OCI-LY3 (cell line): ENCODE data around the gene TNNC2.

Experiments
- H2AFZ ChIP-seq: fragments of 200-600, 300-600 bp; shearing (Covaris generic); 2 replicates; pipeline ENCODE4 v1.6.0; 2014; ENCODE audit warnings: antibody characterized with exemption, low read depth, low read length
- H3K27ac ChIP-seq: fragments of 200-600, 300-600 bp; sonication (generic); 2 replicates; pipeline ENCODE4 v1.5.1; 2014; ENCODE audit warnings: mild to moderate bottlenecking, low read length, moderate library complexity, mixed read lengths
- H3K27me3 ChIP-seq: fragments of 200-600, 300-600 bp; sonication (generic); 2 replicates; pipeline ENCODE4 v1.6.1; 2014; ENCODE audit warnings: low read depth, low read length, mixed read lengths
- H3K36me3 ChIP-seq: fragments of 200-600, 300-600 bp; sonication (generic); replicated peaks from 2 replicates; pipeline ENCODE3; 2014; ENCODE audit warnings: low read depth, low read length, mixed read lengths
- H3K4me1 ChIP-seq: fragments of 300-600, 200-600 bp; sonication (generic); 2 replicates; pipeline ENCODE4 v1.6.1; 2014; ENCODE audit warnings: low read length, mixed read lengths
- H3K4me2 ChIP-seq: fragments of 200-600, 300-600 bp; sonication (generic); 2 replicates; pipeline ENCODE4 v1.6.1; 2014; ENCODE audit warnings: low read length, mixed read lengths
- H3K4me3 ChIP-seq: fragments of 300-600, 200-600 bp; sonication (generic); 2 replicates; pipeline ENCODE4 v1.5.1; 2014; ENCODE audit warnings: antibody characterized with exemption, mild to moderate bottlenecking, low read length, moderate library complexity
- H3K79me2 ChIP-seq: fragments of 300-600, 200-600 bp; shearing (Covaris generic); 2 replicates; pipeline ENCODE4 v1.6.1; 2014; ENCODE audit warnings: mild to moderate bottlenecking, low read length, mixed read lengths
- H3K9ac ChIP-seq: fragments of 300-600, 200-600 bp; shearing (Covaris generic); 2 replicates; pipeline ENCODE4 v1.6.0; 2014; ENCODE audit warnings: mild to moderate bottlenecking, low read length, moderate library complexity
- H3K9me3 ChIP-seq: fragments of 200-600, 300-600 bp; shearing (Covaris generic); 2 replicates; pipeline ENCODE4 v1.6.1; 2014; ENCODE audit warnings: low read length, mixed read lengths; ENCODE audit not compliant: insufficient read depth
- H4K20me1 ChIP-seq: fragments of 200-600, 300-600 bp; sonication (generic); 2 replicates; pipeline ENCODE4 v1.6.1; 2016; ENCODE audit warnings: low read length, mixed read lengths; ENCODE audit not compliant: insufficient read depth
- EZH2phosphoT487 ChIP-seq: fragments of 200-600 bp; shearing (Covaris generic); IDR thresholded peaks from 2 replicates; pipeline ENCODE4 v1.6.1; 2018; ENCODE audit warnings: antibody characterized with exemption, mixed run types, low read depth
- TF ChIP-seq, protein P1 (sequence below): fragments of 200-600, 300-600 bp; sonication (generic); IDR thresholded peaks from 2 replicates; pipeline ENCODE4 v1.5.1; 2014; ENCODE audit warnings: antibody characterized with exemption, low read length, low read depth

TNNC2 gene

DNA sequence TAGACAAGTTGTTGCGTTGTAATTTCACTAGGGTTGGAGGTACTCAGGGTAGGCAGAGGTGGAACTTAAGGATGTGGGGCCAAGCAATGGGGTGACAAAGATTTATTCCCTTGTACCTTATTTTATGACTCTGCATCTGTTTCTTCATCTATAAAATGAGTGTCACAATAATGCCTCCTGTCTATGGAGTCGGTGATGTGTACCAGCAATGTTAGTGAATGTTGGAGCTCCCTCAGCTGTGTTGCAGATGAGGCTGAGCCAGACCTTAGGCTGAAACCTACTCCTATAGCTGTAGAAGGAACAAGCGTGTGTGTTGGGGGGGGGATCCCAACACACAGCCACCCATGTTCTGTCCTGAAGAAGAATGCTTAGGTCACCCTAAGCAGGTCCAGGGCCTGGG is 10.2 kb downstream of the TNNC2 start:
- H4K20me1 ChIP-seq = peaks cover 13% of the 10 kb centered on the region; the same call in 1 of the 2 replicates
- no peak for TF ChIP-seq EZH2phosphoT487
- TF ChIP-seq, protein P1, sequence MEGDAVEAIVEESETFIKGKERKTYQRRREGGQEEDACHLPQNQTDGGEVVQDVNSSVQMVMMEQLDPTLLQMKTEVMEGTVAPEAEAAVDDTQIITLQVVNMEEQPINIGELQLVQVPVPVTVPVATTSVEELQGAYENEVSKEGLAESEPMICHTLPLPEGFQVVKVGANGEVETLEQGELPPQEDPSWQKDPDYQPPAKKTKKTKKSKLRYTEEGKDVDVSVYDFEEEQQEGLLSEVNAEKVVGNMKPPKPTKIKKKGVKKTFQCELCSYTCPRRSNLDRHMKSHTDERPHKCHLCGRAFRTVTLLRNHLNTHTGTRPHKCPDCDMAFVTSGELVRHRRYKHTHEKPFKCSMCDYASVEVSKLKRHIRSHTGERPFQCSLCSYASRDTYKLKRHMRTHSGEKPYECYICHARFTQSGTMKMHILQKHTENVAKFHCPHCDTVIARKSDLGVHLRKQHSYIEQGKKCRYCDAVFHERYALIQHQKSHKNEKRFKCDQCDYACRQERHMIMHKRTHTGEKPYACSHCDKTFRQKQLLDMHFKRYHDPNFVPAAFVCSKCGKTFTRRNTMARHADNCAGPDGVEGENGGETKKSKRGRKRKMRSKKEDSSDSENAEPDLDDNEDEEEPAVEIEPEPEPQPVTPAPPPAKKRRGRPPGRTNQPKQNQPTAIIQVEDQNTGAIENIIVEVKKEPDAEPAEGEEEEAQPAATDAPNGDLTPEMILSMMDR = no peak
- H3K9ac ChIP-seq = no peak overlapping the region
- no peak overlapping the region for H3K4me3 ChIP-seq
- peaks cover 27% of the 10 kb centered on the region for H3K79me2 ChIP-seq
- H3K4me2 ChIP-seq = no peak overlapping the region
- H3K36me3 ChIP-seq = peaks cover 43% of the 10 kb centered on the region
- peaks cover 14% of the 10 kb centered on the region for H3K4me1 ChIP-seq
- H3K27me3 ChIP-seq = no peaks in the 10 kb centered on the region
- no peak overlapping the region for H3K27ac ChIP-seq
- no peak overlapping the region for H2AFZ ChIP-seq
- H3K9me3 ChIP-seq = no peaks in the 10 kb centered on the region

DNA sequence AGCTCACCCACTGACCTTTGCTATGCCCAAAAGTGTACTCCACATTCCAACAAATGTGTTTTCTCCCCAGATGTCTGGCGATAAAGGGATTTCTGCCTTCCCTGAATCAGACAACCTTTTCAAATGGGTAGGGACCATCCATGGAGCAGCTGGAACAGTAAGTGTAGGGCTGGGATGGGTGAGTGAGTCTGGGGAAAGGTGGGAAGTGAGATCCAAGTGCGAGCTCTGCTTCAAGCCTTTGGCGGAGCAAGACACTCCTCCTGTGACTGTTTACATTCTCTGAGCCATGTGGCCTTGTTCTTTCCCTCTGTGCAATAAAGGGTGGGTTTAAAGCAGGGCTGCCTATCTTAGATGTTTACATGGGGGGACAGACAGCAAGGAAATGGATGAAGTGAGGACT is 12.8 kb downstream of the TNNC2 start:
- H3K27ac ChIP-seq = no peak overlapping the region
- H3K4me3 ChIP-seq = no peak overlapping the region
- H3K9me3 ChIP-seq = no peaks in the 10 kb centered on the region
- no peak overlapping the region for H3K4me2 ChIP-seq
- no peak for TF ChIP-seq EZH2phosphoT487
- TF ChIP-seq, protein P1 = no peak
- no peak overlapping the region for H2AFZ ChIP-seq
- H4K20me1 ChIP-seq = peaks cover 13% of the 10 kb centered on the region; the same call in 1 of the 2 replicates
- peaks cover 59% of the 10 kb centered on the region for H3K36me3 ChIP-seq
- H3K4me1 ChIP-seq = peaks cover 12% of the 10 kb centered on the region
- peaks cover 27% of the 10 kb centered on the region for H3K79me2 ChIP-seq
- no peak overlapping the region for H3K9ac ChIP-seq
- no peaks in the 10 kb centered on the region for H3K27me3 ChIP-seq

DNA sequence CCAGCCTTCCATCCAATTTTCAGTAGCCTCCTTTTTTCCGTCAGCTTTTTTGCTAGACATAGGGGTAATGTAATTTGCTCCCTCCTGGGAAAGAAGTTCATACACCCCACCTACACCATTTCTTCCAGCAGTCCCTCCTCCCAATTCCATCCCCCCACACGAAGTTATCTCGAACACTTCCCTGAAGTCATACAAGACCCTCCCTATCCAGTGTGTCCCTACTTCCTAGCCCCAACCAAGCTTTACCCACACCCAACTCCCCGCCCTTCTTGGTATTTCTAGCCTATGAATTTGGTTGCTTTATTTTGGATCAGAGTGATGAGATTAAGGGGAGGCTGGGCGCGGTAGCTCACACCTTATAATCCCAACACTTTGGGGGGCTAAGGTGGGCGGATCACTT is 13.6 kb downstream of the TNNC2 start:
- Histone ChIP-seq H3K79me2 (peaks cover 27% of the 10 kb centered on the region), H3K4me3 (peak overlapping the region; percentile 88), H3K36me3 (peaks cover 66% of the 10 kb centered on the region), H3K9ac (peak overlapping the region; percentile 95), H3K9me3 (no peaks in the 10 kb centered on the region), H4K20me1 (peaks cover 13% of the 10 kb centered on the region; the same call in 1 of the 2 replicates), H3K4me2 (peak overlapping the region; percentile 94), H3K4me1 (peaks cover 12% of the 10 kb centered on the region), H3K27ac (peak overlapping the region; percentile 79), H2AFZ (no peak overlapping the region), H3K27me3 (no peaks in the 10 kb centered on the region)
- TF ChIP-seq, protein P1 = no peak
- TF ChIP-seq EZH2phosphoT487 = no peak

DNA sequence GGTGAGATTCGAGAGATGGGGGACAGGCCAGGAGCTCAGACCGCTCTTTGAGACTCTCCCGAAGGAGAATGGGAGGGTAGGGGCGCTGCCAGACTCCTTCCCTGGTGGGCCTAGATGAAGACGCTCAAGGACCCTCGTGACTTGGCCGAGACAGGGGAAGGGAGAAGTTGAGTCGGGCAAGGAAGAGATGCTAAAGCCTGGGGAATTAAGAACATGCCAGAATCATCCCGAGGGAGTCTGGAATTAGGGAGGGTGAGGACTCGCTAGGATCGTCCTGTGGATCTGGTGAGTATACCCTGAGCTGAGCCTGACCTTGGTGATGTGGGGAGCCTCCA is 14.1 kb downstream of the TNNC2 start:
- Histone ChIP-seq H3K4me3 (peak overlapping the region; percentile 88), H2AFZ (peak overlapping the region; percentile 45; the same call in 1 of the 2 replicates), H3K9me3 (no peaks in the 10 kb centered on the region), H3K79me2 (peaks cover 27% of the 10 kb centered on the region), H3K27me3 (no peaks in the 10 kb centered on the region), H3K27ac (peak overlapping the region; percentile 79), H3K4me1 (peaks cover 12% of the 10 kb centered on the region), H3K4me2 (peak overlapping the region; percentile 94), H3K9ac (peak overlapping the region; percentile 95), H3K36me3 (peaks cover 67% of the 10 kb centered on the region), H4K20me1 (peaks cover 13% of the 10 kb centered on the region; the same call in 1 of the 2 replicates)
- TF ChIP-seq EZH2phosphoT487 = no peak
- TF ChIP-seq, protein P1 = no peak
